NCI-H1105 (cell line): ENCODE results near the gene PADI2.
A peak's percentile ranks its signal among the peaks of the same experiment; 100 is the strongest.

Experiments used
- DNase-seq: peaks from one replicate; lab custom pipeline; 2025; lab: John Stamatoyannopoulos, UW

Gene PADI2

GRCh38 chr1:17119076-17119772 is at the start of gene PADI2:
TSS of gene PADI2 (minus strand) at chr1:17119451. CDS start at chr1:17119371, 80 bp downstream.
- DNase-seq, result peak; percentile 85

- DNase-seq, result peak; percentile 93
These were observed 49.0 kb upstream of the PADI2 start for GRCh38 chr1:17168091-17168876.

GRCh38 chr1:17167786-17168090 is 48.5 kb upstream of the PADI2 start:
- no peak for DNase-seq

DNA sequence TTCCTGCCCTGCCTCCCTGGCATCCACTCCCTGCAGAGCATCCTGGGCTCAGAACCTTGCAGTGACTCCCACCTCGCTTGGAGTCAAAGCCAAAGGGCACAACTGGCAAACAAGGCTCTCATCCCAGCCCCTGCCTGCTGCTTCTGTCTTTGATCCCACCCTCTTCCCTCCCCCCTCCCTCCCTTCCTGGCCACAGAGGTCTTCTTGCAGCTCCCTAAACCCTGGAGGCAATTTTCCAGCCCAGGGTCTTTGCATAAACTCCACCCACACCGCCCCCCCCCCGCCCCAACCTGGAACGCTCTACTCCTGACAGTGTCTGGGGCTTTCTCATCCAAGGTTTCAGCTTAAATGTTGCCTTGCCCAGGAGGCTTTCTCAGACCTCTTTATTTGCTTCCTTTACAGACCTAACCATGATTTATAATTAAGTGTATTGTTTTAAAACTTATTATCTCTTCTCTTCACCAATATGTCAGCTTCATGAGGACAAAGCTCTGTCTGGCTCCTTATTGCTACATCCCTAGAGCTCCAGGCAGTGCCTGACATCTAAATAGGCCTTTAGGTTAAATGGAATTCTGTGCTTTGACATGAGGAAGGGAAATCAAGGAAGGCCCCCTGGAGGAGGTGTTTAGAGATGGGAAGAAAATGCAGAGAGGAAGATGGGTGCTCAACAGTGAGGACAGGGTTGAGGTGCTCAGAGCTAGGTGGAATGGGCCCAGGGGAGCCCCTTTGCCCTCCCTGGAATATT is 48.0 kb upstream of the PADI2 start:
- DNase-seq, result no peak

- DNase-seq, result no peak
These were observed 46.6 kb upstream of the PADI2 start for GRCh38 chr1:17165823-17166222.

DNA sequence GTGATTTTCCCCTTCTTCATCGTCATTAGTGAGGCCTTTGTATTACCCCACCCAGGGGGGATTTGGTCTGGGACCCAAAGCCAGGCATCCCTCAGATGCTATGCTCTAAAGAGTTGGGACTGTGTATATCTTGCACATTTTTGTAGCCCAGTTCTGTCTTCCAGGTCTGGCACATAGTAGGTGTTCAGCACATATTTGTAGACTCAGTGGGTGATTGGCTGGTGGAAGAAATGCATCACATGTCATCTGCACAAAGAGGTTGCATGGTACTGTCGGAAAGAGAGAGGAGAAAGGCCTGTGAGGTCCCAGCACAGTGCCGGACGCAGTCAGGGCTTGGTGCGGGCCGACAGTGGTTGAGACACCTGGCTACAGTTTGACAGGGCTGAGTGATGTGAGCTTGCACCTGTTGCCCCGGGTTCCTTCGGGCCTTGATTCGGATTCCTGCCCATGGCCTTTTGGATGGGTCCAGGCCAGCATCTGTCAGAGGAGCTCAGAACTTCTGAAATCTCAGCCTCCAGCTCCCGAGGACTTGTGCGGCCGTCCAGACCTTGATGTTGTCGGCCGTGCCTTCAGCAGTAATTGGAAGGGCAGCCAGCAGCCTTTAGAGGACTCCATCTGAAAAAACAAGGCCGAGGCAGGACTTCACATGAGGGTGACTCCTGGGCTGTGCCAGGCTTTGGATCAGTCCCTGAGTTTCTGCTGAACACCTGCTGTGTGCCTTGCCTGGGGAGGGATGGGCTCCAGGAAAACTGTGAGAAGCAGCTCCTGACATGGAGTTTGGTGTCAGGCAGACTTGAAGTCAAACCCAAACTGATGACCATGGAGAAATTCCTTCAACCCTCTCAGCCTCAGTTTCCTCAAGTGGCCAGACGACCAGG is 44.8 kb upstream of the PADI2 start:
- DNase-seq, result no peak

DNA sequence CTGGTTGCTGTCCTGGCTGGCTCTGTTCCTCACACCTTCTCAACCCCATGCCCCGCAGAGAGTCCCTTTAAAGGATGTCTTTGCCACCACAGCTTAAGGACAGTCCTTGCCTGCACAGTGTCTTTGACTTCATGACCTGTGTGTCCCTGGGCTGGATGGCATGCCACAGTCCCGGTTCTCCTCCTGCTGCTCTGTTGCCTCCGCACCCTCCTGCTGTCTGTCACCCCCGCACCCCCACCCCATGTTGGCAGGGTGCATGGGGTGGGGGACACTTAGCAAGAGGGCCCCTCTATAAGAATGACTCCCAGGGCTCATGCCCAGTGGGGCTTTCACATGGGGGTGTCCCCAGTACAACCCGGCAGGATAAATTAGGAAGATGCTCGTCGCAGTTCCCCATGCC is 44.1 kb upstream of the PADI2 start:
- no peak for DNase-seq

DNA sequence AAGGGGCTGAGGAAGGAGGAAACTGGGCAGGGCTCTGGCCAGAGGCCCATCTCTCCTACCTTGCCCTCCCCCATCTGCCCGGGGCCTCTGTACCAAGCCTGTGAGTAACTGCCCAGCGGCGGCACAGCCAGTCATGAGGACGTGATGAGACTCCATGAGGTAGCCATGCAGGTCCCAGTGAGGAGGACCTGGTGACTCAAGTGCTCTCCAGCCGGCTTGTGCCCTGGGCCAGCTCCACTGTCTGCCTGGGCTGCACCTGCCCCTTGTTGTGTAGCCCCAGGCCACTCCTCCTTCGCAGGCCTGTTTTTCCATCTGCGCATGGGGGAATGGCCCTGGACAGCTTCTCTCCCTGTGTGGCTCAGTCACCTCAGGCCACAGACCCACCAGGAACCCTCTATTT is 43.7 kb upstream of the PADI2 start:
- no peak for DNase-seq

GRCh38 chr1:17161926-17162800 is 42.9 kb upstream of the PADI2 start:
- no peak for DNase-seq

GRCh38 chr1:17161137-17161740 is 42.0 kb upstream of the PADI2 start:
- DNase-seq, result no peak

DNA sequence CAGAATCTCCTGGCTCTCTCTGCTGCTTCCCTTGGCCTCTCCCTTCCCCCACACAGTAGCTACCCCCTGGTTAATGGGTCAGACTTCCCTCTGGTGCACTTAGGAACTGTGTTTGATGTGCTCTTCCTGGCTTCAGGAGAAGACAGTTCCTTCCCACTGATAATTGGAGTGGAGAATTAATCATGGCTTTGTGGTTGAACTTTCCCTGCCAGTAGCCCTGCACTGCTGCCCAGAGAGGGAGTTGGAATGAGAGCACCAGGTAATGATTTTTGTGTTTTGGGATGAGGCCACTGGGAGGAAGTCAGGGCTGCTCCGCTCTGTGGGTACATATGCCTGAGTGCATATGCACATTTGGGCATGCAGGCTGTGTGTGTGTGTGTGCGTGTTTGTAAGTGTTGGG is 39.7 kb upstream of the PADI2 start:
- no peak for DNase-seq

DNA sequence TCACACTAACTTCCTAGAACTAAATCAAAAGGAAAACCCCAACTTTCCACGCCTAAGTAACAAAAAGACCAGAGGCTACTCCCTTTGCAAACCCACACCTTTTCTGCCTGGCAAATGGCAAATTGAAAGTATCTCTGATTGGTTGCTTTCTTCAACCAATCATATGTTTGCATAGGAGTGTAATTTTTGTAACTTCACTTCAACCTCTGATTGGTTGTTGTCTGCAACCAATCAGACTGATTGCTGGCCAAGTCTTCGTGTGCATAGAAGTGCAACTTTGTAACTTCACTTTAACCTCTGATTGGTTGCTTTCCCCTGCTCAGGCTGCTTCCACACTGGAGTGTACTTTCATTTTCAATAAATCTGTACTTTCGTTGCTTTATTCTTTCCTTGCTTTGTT is 36.9 kb upstream of the PADI2 start:
- no peak for DNase-seq

DNA sequence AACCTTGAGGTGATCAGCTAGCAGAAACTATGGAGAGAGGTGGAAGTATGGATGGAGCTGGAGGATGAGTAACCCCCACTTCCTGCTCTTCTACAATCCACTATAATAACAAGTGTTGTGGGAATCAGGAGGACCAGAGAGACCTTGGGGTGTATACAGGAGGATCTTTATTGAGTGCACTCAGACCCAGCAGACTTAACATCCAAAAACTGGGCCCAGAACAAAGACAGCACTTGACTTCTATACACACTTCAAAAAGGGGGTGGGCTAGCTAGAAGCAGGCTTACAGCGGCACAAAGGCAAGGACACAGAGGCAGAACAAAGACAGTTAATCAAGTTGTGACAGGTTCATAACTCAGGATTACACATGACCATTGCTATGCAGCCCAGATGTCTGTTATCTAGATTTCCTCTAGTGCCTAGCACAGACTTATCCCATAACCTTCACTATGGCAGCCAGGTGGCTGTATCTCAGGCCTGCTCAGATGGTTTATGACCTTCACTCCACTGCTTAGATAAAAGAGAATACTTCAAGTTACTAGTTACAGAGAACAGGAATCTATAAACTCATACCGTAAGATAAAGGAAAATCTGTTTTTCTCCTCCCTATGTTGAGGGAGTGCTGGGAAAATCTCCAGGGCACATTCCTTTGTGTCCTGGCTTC is 36.1 kb upstream of the PADI2 start:
- no peak for DNase-seq

- no peak for DNase-seq
These were observed 30.5 kb upstream of the PADI2 start for GRCh38 chr1:17149771-17150170.

- no peak for DNase-seq
These were observed 29.8 kb upstream of the PADI2 start for GRCh38 chr1:17148950-17149608.

DNA sequence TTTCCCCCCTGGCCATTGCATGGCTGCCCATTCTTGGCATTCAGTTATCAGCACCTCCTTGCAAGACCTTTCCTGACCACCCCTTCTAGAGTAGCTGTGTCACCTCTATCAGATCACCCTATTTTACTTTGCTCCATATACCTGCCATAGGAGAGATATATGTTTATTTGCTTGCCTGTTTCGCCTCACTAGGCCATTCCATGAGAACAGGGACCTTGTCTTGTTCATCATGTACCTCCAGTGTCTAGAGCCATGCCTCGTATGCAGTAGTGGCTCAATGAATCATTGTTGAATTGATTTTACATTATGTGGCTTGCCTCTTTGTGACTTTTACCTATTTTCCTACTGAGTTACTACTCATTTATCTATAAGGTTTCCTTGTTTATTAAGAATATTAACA is 26.4 kb upstream of the PADI2 start:
- DNase-seq, result no peak

DNA sequence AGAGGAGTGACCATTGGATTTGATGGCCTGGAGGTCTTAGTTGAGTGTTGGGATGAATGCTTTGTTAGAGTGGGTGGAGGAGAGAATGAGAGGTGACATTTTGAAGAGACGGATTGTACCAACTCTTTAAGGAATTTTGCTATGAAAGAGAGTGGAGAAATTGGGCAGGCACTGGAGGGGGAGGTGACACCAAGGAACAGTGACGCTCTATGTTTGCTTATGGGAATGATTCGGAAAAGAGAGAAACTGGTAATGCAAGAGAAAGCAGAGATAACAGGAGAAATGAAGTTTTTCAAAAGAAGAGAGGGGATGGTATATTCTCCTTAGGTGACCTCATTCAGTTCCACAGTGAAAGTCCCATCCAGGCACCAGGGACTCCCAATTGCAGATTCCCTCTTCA is 24.5 kb upstream of the PADI2 start:
- DNase-seq, result no peak

- DNase-seq, result no peak
These were observed 22.4 kb upstream of the PADI2 start for GRCh38 chr1:17141441-17142197.

DNA sequence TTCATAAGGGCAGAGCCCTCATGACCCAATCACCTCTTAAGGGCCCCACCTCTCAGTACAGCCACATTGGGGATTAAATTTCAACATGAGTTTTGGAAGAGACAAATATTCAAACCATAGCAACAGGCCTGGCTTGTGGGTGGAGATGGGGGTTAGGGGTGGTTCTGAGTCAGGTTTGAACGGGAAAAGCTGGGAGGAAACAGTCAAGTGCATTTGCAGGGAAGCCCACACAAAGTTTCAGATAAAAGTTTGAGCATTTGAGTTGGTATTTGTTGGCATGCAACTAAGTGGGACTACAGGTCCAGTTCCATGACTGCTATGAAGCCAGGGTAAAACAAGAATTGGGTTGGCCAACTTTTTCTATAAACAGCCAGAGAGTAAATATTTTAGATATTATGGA is 21.0 kb upstream of the PADI2 start:
- no peak for DNase-seq
